ENCODE measurements around the gene OVCA2.

The OVCA2 gene

DNA sequence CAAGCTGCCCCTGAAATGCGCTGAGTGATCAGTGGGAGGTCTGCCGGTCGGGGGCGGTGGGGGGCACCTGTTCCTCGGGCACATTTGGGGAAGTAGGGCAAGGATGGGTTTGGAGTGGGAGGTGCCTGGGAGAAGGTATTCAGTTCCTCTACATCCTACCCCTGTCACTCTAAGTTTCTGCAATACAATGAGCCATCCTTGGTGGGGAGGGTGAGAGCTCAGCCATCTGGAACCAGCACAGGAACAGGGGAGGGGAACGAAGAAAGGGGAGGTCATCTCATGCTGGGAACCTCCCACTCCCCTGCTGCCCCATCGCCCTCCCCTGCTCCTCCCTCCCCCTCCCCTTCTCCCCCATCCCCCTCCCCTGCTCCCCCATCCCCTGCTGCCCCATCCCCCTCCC is 7.7 kb upstream of the OVCA2 start:
- DNase-seq (ENCODE audit: low spot score): no peak

DNA sequence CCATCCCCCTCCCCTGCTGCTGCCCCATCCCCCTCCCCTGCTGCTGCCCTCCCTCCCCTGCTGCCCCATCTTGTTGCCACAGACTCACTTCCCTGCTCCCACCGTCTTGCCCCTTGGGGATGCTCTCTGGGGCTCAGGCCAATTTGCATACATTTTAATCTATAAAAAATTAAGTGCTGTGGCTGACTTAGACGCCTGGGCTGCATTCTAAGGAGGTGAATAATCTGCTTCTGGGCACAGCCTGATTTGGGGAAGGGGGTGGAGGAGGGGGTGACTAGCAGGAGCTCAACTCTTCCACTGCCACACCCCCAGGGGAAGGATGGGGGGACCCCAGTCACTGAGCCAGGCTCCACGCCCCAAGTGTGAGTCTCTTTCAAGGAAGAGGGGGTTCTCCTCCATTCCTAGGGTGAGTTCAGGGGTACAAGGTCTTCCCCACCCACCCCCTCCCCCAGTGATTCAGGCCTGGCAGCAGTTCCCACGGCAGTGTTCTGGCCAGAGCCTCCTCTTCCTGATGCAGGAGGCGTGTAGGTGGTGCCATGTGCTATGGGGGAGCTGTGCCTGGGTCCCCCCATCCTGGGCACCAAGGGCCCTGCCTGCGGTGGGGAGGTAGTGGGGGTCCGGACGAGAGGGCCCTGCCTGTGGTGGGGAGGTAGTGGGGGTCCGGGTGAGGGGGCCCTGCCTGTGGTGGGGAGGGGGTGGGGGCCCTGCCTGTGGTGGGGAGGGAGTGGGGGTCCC is 6.8 kb upstream of the OVCA2 start:
- DNase-seq (ENCODE audit: low spot score): no peak

DNA sequence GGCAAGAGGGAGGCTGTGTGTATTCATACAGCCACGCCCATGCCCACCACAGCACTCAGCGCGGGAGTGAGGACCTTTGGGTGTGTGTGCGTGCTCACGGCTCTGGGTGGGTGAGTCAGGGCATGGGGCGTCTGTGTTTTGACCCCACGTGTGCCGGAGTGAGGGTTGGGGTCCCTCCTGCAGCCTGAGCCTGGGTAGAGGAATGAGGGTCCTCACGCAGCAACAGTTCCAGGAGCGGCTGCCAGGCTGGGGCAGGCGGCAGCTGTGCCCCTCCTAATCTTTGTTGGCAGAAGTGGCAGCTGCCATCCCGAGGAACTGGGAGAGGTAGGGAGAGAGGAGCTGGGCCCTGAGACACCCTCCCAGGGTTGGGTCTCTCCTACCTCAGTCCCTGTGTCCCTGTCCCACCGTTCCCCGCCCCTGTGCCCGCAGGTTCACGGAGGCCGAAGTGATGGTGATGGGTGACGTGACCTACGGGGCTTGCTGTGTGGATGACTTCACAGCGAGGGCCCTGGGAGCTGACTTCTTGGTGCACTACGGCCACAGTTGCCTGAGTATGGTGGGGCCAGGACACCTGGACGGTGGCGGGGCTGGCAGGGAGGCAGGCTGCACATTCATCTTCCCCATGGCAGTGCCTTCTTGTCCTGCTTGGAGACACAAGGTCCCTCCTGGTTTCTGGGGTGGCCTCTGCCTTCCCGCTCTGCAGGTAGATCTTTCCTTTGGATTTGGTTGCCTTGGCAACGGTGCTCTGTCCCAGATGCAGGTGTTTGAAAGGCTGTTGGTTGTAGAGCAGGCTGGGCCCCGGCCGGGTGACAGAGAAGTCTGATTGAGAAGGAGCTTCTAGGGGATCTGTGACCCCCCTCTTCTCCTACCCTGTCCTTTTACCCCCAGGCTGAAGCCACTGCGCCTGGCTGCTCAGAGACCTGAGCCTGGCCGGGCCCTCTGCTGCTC is 6.0 kb upstream of the OVCA2 start:
- DNase-seq (ENCODE audit: low spot score): no peak

GRCh38 chr17:2037155-2037554 is 4.7 kb upstream of the OVCA2 start:
- no peak for DNase-seq (ENCODE audit: low spot score)

GRCh38 chr17:2040219-2040827 is 1.5 kb upstream of the OVCA2 start:
- no peak for DNase-seq (ENCODE audit: low spot score)

GRCh38 chr17:2040942-2041560 is 771 bp upstream of the OVCA2 start:
- no peak for DNase-seq (ENCODE audit: low spot score)

GRCh38 chr17:2042390-2042847 is 597 bp downstream of the OVCA2 start:
- no peak for DNase-seq (ENCODE audit: low spot score)

DNA sequence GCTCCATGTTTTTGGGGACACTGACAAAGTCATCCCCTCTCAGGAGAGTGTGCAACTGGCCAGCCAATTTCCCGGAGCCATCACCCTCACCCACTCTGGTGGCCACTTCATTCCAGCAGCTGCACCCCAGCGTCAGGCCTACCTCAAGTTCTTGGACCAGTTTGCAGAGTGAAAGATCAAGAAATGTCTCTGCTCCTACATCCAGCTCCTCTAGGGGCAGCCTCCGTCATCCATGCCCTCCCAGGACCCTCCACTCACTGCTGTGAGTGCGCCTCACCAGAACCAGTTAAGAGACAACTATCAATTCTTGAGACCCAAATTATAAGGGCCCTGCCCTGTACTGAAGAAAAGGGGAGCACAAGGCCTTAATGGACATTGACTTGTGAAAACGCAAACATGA is 1.1 kb downstream of the OVCA2 start:
- no peak for DNase-seq (ENCODE audit: low spot score)

DNA sequence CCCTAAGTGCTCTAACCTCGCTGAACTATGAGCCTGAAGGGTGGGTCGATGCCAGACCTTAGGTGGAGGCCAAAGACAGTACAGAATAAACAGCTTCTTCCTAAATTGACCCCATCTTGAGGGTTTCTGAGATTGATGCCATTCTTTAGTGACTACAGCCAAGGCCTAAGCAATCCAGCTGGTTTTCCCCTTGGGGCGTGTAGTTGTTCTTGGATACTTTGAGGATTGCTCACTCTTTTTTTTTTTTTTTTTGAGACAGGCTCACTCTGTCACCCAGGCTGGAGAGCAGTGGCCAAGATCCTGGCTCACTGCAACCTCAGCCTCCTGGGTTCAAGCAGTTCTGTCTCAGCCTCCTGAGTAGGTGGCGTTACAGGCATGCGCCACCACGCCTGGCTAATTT is 2.0 kb downstream of the OVCA2 start:
- DNase-seq (ENCODE audit: low spot score): no peak

- no peak for DNase-seq (ENCODE audit: low spot score)
Measured at GRCh38 chr17:2044263-2044894, 2.6 kb downstream of the OVCA2 start.

DNA sequence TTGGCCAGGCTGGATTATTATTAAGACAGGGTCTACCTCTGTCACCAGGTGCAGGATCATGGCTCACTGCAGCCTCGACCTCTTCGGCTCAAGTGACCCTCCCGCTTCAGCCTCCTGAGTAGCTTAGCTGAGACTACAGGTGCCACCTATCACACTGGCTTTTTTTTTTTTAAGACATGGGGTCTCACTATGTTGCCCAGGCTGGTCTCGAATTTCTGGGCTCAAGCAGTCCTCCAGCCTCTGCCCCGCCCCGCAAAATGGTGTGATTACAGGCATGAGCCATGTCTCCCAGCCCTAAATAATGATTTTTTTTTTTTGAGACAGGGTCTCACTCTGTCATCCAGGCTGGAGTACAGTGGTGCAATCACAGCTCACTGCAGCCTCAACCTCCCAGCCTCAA is 5.8 kb downstream of the OVCA2 start:
- no peak for DNase-seq (ENCODE audit: low spot score)

GRCh38 chr17:2048805-2049204 is 7.0 kb downstream of the OVCA2 start:
- DNase-seq (ENCODE audit: low spot score): no peak

- DNase-seq (ENCODE audit: low spot score): peak; percentile 87
Measured at GRCh38 chr17:2049333-2050299, 7.8 kb downstream of the OVCA2 start.

- peak; percentile 87 for DNase-seq (ENCODE audit: low spot score)
Measured at GRCh38 chr17:2050300-2051060, 8.7 kb downstream of the OVCA2 start.

GRCh38 chr17:2051061-2051932 is 9.5 kb downstream of the OVCA2 start:
- DNase-seq (ENCODE audit: low spot score): no peak

DNA sequence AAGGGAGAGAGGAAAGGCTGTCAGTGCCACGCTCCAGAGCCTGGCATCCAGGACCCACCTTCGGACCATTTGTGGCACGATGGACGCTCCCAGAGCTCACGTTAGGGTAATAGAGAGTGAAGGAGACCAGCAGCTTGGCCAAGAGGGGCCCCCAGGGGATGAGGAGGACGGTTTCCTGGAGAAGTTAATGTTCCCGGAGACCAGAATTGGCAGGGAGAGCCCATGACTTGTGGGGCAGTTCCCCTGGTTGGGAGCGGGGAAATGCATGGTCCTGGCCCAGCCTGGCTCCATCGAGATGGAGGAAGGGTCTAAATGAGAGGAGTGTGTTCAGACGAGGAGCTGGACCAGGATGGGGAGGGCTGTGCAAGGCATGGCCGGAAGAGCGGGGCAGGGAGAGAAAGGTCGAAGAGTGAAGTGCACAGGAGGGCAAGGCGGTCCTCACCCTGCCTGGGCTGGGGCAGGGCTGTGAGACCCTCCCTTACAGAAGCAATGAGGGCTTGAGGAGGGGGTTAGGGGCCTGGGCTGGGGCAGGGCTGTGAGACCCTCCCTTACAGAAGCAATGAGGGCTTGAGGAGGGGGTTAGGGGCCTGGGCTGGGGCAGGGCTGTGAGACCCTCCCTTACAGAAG is 10.2 kb downstream of the OVCA2 start:
- no peak for DNase-seq (ENCODE audit: low spot score)

GRCh38 chr17:2053380-2054261 is 11.8 kb downstream of the OVCA2 start:
- DNase-seq (ENCODE audit: low spot score): peak; percentile 32

- no peak for DNase-seq (ENCODE audit: low spot score)
Measured at GRCh38 chr17:2054262-2054511, 12.4 kb downstream of the OVCA2 start.
